ENCODE measurements around the gene GOSR2. TPM values are rescaled to one million over a fixed set of nuclear protein-coding genes. Genes with fewer than 3 reads are reported as not detected.
A peak's percentile ranks its signal among the peaks of the same experiment; 100 is the strongest.

GOSR2 gene
- total RNA-seq, result 50.1 TPM

DNA sequence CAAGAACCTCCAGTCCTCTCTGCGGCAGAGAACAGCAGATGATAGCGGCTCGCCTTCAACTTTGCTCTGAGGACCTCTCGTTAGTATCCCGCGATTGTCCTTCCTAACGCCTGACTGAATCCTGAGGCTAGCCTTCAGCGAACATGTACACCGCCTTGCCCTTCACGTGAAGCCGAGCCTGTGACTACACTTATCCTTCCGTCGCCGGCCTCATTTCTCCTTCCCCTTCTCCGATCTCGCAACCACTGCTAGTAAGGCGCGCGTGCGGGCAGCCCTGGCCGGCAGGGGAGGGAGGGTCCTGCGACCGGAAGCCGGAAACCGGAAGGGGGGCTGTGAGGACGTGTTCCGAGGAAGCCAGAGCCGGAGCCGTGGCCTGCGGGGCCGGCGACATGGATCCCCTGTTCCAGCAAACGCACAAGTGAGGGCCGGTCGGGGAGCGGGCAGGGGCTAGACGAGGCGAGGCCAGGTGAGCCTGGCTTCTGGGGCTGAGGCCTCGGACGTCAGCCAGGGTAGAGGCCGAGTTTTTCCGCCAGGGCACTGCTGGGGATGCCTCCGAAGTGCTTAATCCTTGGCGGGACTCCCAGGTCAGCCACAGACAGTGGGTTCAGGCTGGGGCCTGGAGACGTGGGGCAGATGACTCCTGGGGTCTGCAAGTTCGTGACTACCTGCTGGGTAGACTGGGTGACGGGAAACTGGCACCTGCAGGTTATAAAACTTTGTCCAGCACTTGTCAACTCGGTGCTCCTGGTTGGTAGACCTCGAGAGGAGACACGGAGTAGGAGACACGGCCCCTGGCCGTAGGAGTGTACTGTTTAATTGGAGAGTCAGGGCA is at the start of gene GOSR2:
GOSR2 (plus strand) TSS at position 357 of the 832 bp plus-strand sequence; CDS start at position 390, 33 bp downstream.
- peak; percentile 91 for DNase-seq (ENCODE audit: low spot score)
- intact Hi-C loops (cut with DNase I), result no loop called here
- peak; percentile 99 for ATAC-seq

DNA sequence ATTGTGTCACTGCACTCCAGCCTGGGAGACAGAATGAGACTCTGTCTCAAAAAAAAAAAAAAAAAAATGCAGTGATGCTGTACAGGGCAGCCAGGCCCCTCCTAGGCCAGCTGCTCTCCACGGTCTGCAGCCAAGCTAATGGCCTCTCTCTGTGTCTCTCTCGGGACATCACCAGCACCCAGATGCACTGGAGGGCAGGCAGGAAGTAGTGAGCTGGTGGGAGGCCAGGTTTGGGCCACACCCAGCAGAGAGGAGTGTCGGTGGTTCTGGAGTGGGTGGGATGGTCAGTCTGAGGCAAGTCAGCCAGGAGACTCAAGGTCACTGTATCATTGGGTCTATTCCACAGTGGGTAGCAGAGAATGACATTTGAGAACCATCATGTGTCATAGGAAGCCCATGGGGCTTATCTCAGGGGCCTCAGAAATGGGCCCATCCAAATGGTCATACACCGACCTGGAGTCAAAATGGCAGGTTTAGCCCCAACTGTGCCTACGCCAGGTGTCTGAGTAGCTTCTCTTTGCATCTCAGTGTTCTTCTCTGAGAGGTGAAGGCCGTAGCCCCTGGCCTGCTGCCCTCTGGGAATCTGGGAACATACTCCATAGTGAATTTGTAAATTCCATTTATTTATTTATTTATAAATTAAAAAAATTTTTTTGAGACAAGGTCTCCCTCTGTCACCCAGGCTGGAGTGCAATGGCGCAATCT is 48.9 kb upstream of the GOSR2 start:
- ATAC-seq (no peak), DNase-seq (ENCODE audit: low spot score) (no peak)
- intact Hi-C loops (cut with DNase I), result no loop called here

DNA sequence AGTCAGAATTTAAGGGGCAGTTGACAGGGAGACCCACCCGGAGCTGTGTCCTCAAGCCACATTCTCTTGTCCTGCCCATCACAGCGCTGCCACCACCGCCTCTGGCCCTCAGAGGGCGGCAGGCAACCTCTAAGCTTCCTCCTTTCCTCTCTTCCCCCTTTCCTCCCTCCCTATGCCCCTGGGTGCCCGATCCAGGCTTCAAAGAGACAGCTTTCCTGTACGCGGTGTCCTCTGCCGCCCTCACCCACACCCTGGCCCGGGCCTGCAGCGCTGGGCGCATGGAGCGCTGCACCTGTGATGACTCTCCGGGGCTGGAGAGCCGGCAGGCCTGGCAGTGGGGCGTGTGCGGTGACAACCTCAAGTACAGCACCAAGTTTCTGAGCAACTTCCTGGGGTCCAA is 48.1 kb upstream of the GOSR2 start:
- ATAC-seq, result no peak
- intact Hi-C loops (cut with DNase I), result no loop called here

DNA sequence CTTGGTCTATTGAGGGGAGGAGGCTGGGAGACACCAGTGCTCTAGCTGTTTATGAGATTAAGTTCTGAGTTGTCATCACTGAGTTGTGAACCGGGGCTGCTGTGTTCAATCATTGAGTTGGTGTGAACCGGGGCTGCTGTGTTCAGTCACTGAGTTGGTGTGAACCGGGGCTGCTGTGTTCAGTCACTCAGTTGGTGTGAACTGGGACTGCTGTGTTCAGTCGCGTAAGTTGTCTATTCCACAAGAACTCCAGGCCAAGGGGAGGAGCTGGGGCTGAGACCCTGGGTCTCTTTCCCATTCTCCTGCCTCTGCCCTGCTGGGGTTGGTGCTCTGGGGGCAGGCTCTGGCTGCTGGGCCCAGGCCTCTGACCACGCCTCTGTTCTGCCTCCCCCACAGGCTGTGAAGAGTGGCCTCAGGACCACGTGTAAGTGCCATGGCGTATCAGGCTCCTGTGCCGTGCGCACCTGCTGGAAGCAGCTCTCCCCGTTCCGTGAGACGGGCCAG is 47.1 kb upstream of the GOSR2 start:
- DNase-seq (ENCODE audit: low spot score), result no peak
- ATAC-seq, result no peak
- intact Hi-C loops (cut with DNase I), result no loop called here

More for the DNA sequence above, 48.1 kb upstream of the GOSR2 start:
- DNase-seq (ENCODE audit: low spot score), result no peak

DNA sequence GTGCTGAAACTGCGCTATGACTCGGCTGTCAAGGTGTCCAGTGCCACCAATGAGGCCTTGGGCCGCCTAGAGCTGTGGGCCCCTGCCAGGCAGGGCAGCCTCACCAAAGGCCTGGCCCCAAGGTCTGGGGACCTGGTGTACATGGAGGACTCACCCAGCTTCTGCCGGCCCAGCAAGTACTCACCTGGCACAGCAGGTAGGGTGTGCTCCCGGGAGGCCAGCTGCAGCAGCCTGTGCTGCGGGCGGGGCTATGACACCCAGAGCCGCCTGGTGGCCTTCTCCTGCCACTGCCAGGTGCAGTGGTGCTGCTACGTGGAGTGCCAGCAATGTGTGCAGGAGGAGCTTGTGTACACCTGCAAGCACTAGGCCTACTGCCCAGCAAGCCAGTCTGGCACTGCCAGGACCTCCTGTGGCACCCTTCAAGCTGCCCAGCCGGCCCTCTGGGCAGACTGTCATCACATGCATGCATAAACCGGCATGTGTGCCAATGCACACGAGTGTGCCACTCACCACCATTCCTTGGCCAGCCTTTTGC is 46.5 kb upstream of the GOSR2 start:
- no peak for ATAC-seq
- intact Hi-C loops (cut with DNase I), result no loop called here
- DNase-seq (ENCODE audit: low spot score), result no peak

DNA sequence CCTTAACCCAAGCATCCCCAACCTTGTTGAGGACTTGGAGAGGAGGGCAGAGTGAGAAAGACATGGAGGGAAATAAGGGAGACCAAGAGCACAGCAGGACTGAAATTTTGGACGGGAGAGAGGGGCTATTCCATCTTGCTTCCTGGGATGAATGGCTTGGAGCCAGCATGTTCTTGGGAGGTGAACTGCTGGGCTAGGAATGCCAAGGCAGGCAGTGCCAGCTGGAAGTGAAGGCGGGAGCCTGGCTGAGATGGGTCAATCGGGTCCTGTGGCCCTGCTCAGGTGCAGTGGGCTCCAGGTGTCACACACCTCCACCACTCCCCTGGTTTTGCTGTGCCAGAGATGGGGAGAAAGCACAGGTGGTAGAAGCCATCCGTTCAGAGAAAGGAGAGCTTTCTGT is 46.0 kb upstream of the GOSR2 start:
- no peak for DNase-seq (ENCODE audit: low spot score)
- intact Hi-C loops (cut with DNase I), result no loop called here
- ATAC-seq, result no peak

DNA sequence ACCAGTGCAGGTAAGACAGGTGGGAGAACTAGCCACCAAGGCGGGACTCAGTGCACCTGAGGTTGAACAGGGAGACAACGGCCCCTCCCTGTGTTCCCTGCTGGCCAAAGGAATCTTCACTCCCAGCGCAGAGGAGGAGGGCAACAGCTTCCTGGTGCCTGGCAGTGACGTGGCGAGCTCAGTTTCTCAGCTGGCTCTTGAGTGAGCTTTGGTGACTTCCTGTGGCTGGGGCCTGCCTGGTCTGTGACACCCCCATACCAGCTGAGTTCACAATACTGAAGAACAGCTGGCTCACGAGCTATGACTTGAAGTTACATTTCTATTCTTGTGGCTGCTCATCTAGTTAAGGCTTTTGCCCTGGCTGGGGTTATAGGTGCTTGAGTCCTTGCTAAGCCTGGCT is 45.5 kb upstream of the GOSR2 start:
- intact Hi-C loops (cut with DNase I), result no loop called here
- ATAC-seq, result peak; percentile 40
- DNase-seq (ENCODE audit: low spot score), result no peak

DNA sequence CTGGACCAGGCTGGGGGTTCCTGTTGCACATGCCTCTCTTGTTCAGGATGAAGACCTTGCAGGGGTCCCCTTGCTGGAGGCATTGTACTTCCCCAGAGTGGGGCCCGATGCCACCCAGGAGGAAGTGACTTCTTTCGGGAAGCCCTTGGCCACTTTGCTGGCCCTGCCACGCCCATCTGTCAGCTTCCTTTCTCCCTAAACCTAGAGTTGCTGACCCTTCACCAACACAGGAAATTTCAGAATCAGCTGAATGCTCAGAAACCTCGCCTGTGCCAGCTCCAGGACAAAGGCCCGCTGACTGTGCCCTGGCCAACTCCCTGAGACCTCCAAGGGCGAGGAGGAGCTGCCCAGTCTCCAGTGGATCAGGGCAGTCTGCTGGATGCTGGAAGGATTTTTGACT is 44.9 kb upstream of the GOSR2 start:
- intact Hi-C loops (cut with DNase I), result no loop called here
- DNase-seq (ENCODE audit: low spot score) (no peak), ATAC-seq (peak; percentile 65)

DNA sequence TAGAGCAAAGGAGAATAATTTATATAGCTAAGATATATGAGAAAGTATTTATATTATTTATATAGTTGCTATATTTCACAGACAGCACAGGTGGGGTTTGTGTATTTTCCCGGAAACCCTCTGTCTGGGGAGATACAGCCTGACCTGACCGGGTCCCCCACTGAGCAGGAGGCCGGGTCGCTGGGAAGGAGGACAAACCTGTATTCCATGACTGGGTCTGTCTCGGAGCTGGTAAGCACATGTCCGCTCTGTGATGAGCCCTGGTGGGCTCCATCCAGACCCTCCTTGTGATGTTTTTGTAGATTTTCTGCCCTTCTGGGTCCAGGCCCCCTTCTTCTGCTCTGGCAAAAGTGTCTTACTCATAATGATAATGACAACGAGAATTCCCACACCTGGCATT is 43.9 kb upstream of the GOSR2 start:
- intact Hi-C loops (cut with DNase I), result no loop called here
- ATAC-seq (no peak), DNase-seq (ENCODE audit: low spot score) (no peak)

DNA sequence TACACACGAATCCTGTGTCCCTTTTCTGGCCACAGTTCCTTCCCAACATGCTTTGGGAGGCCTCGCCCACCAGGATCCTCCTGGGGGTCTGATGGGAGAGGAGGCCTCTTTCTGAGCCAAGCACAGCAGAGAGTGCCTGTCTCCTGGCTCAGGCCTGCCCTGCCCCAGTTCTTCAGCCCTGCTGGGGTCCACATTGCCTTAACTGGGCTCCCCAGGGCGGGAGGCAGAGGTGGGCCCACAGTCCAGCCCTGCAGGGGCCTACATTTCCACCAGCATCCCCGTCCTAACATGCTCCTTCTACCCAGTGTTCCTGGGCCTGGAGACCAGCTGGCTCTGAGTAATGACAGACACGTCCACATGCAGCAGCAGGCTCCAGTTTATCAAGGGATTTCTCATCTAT is 41.9 kb upstream of the GOSR2 start:
- intact Hi-C loops (cut with DNase I), result no loop called here
- no peak for DNase-seq (ENCODE audit: low spot score)
- no peak for ATAC-seq

DNA sequence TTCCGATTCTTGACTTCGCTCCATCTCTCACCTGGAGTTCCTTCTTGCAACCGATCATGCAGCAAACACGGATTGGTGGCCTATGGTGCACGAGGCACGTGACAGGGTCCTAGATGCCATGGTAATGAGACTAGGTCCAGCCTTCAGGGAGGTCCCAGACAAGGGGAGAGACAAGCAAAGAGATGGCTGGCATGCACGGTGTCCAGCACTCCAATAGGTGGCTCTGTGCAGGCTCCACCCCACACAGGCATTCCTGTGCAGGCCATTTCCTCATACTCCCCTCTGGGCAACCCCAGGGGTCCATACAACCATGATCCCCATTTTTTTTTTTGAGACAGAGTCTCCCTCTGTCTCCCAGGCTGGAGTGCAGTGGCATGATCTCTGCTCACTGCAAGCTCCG is 40.3 kb upstream of the GOSR2 start:
- no peak for DNase-seq (ENCODE audit: low spot score)

DNA sequence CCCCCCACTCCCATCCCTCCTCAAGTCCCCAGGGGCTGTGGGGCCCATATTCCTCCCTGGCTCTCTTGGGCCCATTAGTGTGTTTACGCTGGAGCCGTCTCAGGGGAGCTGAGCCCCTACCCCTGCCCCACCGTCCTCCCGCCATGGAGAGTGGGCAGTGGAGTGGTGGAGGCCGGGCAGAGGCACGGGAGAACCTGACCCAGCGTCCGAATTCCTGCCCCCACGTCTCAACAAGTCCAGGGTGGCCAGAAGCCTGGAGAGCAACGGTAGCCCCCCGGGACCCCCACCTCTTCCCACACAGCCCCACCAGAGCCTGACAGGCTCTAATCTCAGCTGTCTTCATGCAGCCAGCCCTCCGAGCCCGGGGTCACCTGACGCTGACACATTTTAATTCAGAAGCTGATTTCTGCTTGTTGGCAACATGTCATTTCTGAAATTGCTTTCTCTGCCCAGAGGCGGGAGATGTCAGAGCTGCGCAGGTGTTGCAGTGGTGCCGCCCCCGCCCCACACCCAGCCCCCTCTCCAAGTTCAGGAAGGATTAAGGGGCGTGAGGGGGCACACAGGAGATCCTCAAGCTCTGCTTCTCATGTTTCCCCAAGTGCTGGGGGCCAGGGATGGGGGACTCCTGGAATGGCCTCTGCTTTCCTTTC is 39.0 kb upstream of the GOSR2 start:
- intact Hi-C loops (cut with DNase I), result no loop called here
- ATAC-seq, result no peak

More for the DNA sequence above, 40.3 kb upstream of the GOSR2 start:
- intact Hi-C loops (cut with DNase I), result no loop called here
- ATAC-seq, result no peak

DNA sequence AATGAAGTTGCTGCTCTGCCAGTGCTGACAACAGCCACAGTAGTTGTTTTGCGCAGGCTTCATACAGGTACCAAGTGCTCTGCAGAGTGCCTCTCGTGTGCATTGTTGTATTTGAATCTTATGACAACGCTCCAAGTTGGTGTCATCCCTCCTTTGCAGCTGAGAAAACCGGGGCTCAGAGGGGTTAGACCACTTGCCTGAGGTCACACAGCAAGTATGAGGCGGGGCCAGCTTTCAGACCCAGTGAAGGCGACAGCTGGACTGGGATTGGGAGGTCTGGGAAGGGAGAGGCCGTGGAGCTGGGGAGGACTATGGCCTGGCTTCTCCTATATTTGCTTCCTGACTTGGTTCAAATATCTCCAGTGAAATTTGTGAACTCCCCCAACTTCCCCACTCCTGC is 38.4 kb upstream of the GOSR2 start:
- DNase-seq (ENCODE audit: low spot score) (no peak), ATAC-seq (no peak)
- intact Hi-C loops (cut with DNase I), result no loop called here

More for the DNA sequence above, 39.0 kb upstream of the GOSR2 start:
- DNase-seq (ENCODE audit: low spot score), result no peak

DNA sequence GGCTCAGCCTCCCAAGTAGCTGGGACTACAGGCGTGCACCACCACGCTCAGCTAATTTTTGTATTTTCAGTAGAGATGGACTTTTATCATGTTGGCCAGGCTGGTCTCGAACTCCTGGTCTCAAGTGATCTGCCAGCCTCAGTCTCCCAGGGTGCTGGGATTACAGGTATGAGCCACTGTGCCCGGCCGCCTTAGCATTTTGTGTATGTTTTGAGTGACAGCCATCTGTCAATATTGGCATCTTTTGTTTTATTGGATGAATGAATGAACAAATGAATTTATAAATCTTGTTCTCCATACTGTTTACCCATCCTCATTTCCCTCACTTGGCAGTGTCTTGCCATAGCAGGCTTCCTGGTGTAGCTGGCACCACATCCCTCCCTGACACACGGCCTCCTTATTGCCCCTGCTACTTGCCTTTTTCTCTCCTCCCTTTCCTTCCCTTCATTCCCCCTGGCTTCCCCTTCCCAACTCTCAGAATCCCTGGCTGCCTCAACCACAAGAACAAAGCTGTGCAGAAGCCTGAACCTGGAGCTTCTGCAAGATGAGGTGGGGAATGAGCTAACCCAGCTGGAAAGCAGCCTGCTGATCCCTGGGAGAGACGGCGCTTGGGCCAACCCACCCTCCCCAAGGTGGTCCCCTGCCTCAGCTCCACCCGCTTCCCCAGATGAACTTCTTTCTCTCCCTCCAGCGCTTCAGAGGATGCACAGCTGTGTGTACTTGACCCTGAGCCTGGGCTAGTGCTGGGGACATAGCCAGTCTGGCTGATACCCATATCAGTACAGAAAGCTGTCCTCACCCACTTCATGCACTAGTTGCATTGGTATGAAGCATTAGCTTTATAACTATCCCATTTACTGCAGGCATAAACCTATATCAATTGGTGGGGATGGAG is 37.3 kb upstream of the GOSR2 start:
- intact Hi-C loops (cut with DNase I), result no loop called here
- ATAC-seq (no peak), DNase-seq (ENCODE audit: low spot score) (no peak)

DNA sequence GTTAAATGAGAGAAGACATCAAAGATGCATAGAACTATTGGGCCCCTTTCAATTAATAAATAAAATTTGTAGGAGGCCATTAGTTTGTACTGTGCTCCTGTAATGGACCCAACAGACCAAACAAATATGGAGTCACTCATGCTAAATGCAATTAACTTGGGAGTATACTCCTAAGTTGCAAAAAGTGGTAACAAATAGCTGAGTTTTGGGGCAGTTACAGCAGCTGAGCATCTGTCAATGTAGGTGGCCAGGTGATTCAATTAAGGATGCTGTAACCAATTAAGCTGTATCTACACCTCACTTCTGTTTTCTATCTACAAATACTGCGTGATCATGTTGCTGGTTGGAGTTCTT is 36.7 kb upstream of the GOSR2 start:
- intact Hi-C loops (cut with DNase I), result no loop called here
- no peak for ATAC-seq

DNA sequence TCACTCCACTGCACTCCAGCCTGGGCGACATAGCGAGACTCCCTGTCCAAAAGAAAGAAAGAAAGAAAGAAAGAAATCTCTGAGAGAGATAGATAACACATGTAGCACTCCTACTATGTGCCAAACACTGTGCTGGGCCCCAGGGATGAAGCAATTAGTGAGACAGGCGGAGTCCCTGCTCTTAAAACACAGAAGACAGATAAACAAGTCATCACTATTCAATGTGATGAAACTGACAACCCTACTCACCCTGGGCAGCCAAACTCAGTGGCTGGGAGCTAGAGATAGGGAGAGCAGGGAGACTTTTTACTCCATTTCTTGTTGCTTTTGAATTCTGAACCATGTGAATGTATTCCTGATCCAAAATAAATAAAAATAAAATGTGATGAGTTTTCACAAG is 35.2 kb upstream of the GOSR2 start:
- ATAC-seq (no peak), DNase-seq (ENCODE audit: low spot score) (no peak)
- intact Hi-C loops (cut with DNase I), result no loop called here

More for the DNA sequence above, 36.7 kb upstream of the GOSR2 start:
- no peak for DNase-seq (ENCODE audit: low spot score)

DNA sequence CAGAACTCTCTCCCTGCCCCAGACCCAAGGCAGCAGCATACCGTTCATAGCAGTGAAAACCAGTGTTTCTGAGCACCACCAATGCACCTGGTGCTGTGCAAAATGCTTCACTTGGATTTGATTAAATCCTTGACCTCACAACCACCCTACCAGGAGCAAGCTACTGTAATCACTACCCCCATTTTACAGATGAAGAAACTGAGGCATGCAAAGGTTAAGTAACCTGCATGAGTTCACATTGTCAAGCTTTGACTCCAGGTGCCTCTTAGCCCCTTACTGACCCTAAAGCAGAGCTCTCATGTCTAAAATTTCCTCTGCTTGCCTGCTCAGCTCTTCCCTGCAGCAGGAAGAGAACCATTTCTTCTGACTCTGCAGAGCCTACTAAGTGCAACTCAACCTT is 34.2 kb upstream of the GOSR2 start:
- intact Hi-C loops (cut with DNase I), result no loop called here
- no peak for DNase-seq (ENCODE audit: low spot score)
- ATAC-seq, result no peak

DNA sequence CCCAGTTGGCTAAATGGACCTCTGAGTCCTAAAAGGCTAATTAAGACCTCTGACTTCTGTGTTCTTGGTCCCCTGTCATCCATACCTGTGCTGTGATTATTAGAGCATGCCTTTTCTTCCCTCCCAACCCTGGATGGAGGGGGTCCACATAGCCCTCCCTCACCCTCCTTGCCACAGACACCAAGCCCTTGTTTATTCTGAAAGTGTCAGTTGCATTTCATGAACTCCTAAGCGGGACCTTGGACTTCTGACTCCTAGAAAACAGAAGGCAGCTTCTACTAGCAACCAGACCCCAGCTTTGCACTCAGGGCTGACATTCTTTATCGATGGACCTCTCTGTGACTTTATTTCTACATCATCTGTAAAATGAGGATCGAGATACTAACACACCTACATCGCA is 33.4 kb upstream of the GOSR2 start:
- intact Hi-C loops (cut with DNase I), result no loop called here
- DNase-seq (ENCODE audit: low spot score) (no peak), ATAC-seq (no peak)
